HG02763 (cell line): Measurements from ENCODE around the gene DOK4.

ENCODE experiments used
- ATAC-seq: cut with Tn5 transposase; IDR thresholded peaks from one replicate; pipeline ENCODE4 v1.9.1; 2021; ENCODE audit warnings: mild to moderate bottlenecking, moderate library complexity; ENCODE audit not compliant: unreplicated experiment

The DOK4 gene

DNA sequence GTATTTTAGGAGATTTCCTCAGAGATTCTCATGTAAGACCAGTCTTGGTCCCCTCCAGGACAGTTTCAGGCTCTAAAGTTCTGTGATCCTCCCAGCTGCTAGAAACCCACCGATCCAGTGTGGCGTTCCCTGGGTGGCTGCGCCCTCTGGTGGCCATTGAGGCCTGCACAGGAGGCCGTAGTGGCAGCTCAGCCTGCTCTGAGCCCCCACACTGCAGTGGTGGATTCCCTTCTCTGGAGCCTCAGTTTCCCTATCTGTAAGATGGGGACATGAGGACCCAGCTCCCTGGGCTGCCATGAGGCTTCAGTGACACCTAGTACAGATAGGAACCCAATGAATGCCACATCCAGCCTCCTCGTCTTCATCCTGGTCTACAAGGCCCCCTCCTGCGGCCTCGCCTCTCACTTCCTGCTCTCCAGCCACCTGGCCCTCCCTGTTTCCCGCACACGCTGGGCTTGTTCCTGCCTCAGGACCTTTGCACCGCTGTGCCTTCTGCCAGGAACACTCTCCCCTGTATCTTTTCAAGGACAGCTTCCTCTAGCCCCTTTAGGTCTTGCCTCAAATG, 33.6 kb upstream of the DOK4 start:
- no peak for ATAC-seq

DNA sequence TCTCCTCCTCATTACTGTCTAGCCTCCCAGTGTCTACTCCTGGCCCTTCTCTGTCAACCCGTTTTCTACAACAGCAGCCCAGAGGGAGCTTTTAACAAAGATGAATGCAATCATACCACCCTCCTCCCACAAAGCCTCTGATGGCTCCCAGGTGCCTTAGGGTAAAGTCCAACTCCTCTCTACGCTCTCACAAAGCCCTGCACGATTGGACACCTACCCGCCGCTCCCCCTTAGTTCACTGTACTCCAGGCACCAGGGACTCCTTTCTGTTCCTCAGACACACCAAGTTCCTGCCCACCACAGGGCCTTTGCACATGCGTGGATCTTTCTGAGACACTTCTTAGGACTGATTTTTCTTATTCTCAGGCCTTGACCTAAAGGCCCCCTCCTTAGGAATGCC, 32.6 kb upstream of the DOK4 start:
- ATAC-seq = no peak

DNA sequence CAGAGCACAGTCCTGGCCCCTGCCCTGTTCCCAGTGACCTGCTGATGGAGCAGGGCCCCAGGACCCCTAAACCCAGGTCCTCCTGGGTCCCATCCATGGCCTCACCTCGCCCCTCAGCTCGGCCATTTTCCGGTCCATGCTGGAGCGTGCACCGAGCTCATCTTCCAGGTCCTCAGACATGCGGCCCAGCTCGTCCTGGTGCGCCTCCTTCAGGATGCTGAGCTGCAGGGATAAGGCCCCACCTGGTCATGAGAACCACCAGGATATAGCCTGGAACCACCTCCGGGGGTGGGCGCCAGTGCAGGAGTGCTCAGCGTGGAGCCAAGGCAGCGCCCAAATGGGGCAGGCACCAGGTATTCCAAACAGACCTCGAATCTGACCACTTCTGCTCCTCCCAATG, 32.2 kb upstream of the DOK4 start:
- ATAC-seq = no peak

DNA sequence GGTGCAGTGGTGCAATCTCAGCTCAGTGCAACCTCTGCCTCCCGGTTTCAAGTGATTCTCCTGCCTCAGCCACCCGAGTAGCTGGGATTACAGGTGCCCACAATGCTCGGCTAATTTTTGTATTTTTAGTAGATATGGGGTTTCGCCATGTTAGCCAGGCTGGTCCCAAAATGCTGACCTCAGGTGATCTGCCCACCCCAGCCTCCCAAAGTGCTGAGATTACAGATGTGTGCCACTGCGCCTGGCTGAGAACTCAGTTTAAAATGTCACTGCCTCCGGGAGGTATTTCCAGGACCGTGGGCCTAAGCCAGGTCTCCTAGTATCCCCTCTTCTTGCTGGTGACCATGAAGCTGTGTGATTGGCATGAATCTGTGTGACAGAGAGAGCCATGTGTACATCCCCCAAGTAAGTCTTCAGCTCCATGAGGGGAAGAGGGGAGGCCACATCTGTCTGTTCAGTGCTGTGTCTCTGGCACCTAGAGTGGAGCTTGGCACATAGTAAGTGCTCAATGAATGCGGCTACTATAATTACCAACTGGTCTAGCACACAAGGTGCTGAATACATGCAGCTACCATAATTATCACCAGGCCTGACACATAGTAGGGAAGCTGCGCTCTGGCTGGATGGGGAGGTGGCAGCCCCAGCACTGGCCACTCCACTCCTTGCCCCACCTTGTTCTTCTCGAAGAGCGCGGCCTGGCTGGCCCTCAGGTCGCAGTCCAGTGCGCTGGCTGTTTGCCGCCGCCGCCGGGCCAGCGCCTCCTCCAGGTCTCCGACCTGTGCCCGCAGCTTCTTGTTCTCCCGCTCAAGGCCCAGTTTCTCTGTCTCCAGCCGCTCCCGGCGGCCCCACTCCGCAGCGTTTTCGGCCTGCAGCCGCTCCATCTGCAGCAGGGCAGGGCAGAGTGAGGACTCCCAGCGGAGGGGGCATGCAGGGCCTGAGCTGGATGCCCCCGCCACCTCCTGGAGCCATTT, 31.4 kb upstream of the DOK4 start:
- no peak for ATAC-seq

DNA sequence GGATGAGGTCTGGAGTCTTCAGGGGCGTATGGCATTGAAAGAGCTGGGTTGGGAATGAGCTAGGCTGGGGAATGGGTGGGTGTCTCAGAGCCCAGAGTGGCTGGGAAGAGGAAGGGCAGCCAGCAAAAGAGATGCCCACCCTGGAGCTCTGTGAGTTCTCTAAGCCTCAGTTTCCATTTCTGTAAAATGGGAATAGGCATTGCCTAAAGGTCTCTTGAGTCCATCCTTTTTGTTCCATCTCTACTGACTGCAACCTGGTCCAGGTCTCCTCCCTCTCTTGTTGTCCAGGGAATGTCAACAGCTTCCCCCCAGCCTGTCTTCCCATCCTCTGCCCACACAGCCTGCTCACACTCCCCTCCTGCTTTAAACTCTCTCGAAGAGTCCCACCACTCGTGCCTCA, 30.5 kb upstream of the DOK4 start:
- no peak for ATAC-seq

DNA sequence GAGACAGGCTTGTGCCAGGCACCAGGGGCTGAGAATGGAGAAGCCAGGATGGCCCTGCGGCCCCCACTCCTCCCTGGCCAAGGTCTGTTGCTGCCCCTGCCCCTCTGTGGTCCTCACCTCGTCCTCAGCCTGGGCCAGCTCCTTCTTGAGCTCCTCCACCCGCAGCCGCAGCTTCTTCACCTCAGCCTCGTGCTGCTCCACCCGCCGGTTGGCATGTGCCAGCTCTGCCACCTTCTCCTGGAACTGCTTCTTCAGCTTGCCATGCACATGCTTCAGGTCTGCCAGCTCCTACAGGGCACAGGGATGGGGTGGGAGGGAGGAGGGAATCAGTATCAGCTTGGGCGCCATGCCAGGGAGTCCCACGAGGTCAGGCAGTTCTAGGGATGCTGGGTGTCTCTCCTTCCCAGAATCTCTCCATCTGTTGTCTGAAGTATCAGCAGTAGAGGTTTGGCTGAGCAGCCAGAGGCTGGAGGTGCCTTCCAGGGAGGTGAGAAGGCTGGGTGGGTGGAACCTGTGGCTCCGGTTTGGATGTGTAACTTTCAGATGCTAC, 30.0 kb upstream of the DOK4 start:
- ATAC-seq = no peak

DNA sequence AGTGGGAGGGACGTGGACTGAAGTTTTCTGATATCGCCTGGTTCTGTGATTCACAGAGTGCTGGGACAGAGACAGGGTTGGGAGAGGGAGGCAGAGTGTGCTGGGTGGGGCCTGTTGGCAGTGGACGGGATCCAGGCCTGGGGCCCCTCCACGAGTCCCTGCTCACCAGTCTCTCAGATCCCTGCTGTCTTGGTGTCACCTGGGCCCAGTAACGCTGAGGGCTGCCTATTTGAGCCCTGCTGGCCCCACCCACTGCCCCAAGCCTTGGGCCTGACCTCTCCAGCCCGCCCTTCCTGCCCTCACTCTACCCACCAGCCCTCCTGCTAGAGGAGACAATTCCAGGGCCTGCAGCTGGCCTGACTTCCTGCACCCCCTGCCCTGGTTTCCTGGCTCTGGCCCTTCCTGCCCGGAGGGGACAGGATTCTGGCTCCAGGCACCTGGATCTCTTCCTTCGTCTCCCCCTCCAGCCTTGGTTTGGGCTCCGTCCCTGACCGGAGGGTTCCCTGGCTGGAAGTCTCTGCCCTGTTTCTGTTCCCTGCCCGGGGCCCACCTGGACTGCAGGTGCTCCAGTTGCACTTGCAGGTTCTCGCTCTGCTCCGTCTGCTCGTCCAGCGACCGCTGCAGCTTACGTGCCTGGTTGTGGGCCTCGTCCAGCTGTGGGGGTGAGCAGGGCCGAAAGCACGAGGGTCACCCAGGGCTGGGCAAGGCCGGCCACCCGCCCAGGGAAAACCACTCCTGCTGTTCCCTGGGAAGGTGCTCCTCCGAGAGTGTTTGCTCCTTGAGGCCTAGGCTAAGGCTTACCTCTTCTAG, 28.7 kb upstream of the DOK4 start:
- ATAC-seq = no peak

DNA sequence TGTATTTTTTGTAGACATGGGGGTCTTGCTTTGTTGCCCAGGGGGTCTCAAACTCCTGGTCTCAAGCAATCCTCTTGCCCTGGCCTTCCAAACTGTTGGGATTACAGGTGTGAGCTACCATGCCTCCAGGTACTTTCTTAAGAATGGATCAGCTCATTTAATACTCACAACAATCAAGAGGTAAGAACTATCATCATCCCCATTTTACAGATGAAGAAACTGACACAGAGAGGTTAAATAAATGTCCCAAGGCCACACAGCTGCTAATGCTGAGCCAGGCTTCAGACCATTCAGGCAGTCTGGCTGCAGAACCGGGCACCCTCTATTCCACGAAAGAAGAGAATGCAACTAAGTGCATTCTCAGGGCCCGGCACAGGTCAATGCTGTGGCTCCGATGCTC, 28.1 kb upstream of the DOK4 start:
- ATAC-seq = no peak

DNA sequence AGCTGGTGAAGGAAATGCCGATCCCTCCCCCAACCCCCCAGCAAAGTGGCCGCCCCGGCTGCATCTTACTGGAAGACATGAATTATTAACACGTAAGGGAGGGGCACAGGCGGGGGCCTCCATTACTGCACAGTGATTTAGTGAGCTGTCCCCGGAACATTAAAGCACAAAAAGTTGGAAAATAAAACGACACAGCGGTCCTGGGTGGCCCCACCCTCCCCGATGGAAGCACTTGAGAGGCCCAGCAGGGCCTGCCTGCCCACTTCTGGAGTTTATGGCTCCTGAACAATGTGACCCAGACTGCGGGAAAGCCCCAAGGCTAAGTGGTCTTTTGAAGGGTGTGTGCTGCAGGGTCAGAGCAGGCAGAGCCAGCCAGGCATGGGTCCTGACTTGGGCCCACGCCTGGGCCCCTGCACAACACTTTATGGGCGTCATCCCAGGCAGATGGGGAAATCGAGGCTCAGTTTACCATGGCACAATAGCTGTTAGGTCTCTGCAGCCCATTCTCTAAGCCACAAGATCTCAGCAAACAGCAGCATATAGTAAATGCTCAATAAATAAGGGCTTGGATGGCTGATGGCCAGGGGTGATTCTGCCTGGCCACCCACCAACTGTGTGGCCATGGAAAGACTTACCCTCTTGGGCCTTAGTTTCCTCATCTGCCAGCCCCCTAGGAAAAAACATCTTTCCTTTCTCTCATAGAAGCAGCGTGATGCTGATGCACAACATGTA, 27.2 kb upstream of the DOK4 start:
- ATAC-seq = no peak

DNA sequence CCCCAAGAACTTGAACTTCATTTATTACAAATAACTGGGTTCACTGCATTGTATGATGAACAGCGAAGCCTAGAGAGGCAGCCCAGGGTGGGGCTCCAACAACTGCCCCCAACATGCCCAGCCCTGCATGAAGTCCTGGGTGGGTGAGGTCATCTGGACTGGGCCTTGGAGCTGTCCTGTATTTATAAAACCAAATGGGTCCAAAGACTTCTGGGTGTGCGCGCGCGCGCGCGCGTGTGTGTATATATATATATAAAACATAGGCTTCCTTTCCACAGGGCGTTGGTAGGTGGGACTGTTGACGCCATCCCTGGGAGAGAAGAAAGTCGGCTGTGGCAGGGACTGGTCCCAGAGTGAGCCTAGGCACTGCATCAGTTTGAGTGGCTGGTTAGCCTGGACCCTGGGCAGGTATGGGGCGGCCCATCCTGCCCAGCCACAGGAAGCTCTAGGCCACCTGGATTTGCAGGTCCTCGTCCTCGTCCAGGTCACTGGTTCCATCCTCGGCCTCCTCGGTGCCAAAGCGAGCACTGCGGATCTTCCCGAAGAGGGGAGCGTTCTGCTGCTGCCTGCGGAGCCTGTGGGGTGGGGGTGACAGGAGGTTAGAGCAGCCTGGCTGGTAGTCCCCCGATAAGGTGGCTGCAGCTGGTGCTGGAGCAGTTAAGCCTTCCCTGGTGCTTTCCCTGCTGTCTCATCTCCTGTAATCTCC, 26.2 kb upstream of the DOK4 start:
- no peak for ATAC-seq

DNA sequence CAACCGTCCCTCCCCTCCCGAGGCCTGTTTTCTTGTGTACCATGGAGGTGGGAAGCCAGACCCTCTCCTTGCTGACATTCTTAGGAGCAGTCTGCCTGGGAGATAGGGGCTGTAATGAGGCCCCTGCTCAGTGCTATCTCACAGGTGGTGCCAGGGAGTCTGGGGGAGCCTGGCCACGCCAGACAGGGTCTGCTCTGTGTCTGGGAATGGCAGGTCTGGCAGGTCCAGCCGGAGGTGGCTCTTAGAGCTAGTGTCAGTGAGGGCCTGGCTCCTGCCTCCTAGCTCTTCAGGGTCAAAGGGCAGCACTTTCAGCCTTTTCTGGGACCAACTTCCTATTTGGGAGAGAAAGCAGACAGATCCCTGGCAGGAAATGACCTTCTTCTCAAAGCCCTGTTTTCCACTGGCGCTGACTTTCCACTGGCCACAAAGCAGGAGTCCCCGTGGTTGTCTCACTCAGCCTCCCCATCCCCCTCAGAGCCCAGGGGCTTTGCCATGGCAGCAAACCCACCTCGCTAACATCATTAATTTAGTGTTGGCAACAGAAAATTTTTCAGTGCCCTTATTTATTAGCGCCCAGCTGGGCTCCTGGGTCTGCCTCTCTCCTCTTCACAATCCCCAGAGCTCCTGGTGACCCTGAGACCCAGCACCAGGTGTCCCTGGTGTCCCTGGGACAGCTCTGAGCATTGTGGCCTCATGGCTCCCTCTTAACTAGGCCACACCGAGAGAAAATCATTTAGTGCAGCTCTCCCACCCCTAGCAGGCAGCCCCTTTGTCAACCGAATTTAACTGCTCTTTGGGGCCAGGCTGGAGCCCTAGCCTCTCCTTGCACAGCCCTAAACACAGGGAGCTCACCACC, 24.0 kb upstream of the DOK4 start:
- no peak for ATAC-seq

DNA sequence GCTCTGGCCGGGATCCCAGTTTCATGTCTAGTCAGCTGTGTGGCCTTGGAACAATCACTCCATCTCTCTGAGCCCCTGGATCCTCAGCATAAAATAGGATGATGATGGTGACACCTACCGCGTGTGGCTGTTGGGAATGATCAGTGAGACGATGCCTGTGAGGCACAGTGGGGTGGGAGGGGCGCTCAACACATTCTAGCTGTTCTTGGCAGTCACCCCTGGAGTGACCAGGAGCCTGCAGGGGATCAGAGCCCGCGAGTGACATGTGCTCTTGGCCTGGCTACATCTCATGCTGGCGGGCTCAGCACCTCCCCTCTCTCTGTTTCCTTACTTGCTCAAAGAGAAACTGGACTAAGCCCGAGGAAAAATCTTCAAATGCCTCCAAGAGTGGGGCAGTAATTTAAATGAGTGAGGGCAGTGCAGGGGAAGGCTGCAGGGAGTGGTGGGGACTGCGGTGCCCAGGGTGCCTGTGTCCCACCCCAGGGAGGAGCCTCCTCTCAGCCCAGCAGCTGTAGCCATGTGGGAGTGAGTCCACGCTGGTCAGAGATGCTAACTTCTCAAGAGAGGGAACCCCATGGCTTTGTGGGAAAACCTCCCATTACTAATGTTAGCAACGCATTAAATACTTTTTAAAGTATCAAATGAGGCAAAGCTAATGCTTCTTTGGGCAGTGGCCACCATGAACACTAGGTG, 23.1 kb upstream of the DOK4 start:
- ATAC-seq = no peak

DNA sequence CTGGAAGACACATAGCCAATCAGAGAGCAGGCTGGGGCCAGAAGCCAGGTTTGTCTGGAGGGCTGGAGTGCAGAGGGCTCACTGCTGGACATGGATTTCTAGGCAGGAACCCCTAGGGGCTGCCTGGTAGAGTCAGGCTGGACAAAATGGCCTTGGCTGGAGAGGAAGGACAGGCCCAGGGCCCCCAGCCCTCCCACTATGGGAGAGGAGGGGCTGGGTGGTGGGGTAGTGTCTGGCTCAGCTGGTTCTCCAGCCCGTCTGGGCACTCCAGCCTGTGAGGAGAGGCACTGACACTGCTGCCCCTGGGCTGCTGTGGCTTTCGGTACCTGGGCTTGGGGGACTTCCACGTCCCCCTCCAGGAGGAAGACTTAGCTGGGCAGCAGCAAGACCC, 21.7 kb upstream of the DOK4 start:
- no peak for ATAC-seq

DNA sequence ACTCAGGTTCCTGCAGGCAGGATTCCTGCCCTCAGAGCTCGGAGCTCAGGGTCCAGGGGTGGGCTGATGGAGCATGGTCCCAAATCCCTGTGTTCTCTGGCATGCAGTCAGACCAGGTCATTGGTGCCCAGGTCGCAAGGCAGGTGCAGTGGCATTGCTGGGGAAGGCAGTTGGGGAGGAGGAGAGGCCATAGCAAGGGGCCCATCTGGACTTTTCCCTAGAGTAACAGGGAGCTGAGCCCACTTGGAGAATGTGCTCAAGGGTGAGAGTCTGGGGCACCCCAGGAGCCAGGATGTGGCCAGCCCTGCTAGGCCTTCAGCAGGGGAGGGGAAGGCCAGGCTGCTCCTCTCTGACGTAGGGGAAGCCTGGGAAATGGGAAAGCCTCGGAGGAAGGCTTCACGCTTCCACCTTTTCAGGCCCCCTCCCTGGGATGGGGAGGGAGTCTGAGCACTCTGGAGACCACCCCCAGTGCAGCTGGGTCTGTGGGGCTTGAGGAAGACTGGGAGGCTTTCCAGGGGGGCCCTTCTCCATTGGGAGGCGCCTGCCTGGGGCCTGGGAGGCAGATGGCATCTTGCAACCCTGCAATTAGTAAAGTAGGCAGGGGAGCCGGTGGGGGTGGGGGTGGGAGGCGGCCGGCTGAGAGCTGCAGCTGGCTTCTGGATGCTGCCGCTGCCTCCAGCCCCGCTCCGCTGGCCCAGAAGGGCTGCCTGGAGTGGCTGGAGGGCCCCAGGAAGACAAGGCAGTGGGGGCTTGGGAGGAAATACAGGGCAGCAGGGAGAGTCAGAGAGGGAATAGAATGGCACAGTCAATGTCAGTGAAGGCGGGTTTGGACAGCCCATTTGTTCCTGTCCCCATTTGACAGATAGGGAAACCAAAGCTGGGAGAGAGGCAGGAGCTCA, 21.1 kb upstream of the DOK4 start:
- ATAC-seq = no peak

DNA sequence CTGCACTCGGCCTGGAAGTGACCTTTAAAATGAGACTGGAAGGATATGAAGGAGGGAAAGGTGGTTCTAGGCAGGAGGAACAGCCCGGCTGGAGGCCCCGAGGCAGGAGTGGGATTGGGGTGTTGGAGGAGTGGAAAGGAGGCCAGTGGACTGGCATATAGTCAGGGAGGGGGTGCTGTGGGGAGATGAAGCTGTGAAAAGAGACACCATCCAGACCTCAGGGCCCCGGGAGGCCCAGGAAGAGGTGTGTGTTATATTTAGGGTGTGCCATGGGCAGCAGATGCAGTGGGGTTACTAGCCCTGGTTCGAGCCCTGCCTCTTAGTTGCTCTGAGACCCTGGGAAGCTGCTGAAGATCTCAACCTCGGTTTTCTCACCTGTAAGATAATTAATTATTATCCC, 18.9 kb upstream of the DOK4 start:
- ATAC-seq = no peak

DNA sequence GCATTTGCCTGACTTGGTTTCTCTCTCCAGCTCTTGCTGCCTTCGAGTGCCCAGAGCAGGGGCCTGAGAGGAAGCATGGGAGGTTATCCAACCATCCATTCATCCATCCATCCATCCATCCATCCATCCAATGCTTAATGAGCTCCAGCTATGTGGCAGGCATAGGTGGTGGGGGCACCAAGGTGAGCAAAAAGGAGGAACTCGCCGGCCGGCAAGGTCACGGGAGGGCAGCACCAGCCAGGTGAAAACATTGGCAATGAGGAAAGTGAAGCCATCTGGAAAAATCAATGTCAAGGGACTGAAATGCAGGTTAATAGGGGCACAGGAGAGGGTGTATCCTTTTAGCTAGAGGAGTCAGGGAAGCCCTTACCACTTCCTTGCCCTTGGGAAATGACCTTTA, 18.2 kb upstream of the DOK4 start:
- ATAC-seq = no peak

DNA sequence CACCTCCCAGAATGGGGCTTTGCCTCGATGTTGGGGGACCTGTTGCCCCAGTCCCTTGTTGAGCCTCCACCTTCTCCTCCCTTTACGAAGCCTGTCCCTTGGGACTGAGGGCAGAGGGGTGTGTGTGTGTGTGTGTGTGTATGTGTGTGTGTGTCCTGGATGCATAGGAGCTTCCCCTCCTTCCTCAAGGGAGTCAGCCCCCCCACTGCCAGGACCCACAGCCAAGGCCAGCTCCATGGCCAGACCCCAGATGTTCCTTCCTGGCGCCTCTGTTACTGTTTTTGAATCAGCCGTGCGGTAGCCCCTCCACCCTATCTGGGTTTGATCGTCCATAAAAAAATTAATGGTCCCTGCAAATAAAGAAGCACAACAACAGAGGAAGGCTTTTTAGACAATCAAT, 17.7 kb upstream of the DOK4 start:
- ATAC-seq = no peak

DNA sequence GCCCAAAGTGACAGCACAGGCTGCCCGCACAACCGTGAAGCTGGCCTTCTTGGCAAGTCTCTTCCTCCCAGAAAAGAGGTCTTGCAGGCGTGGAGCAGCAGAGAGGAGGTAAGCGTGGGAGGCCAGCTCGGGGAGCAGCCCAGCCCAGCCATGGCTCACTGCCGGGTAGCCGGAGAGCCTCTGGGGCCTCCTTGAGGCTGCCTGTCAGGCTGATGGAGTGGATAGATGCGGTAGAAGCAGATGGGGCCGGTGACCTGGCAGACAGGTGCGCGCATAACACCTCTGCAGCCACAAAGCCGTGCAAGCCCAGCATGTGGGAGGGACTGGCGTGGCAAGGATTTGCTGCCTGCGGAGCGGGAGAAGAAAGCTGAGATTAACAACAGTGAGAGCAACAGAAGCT, 17.1 kb upstream of the DOK4 start:
- no peak for ATAC-seq
